DMS 273 (cell line): ENCODE measurements around the gene ZSCAN12.
"Not testable (repeated sequence)": the region's sequence is repeated elsewhere in the genome, so short reads cannot be mapped to it uniquely, and the experiment has no call there.

ENCODE experiments used
- DNase-seq: peaks from one replicate; lab custom pipeline; 2025; ENCODE audit not compliant: unreplicated experiment; lab: John Stamatoyannopoulos, UW

ZSCAN12 gene

DNA sequence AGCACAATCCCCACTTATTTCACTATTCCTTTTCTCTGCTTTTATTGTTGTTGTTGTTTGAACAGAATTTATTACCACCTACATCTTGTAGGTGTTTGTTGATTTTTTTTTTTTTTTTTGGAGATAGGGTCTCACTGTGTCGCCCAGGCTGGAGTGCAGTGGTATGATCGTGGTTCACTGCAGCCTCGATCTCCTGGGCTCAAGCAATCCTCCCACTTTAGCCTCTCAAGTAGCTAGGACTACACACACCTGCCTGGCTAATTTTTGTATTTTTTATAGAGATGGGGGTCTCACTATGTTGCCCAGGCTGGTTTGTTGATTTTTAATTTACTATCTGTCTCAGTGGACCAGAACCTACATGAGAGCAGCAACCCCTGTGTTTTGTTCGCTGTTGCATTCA, 3.6 kb downstream of the ZSCAN12 start:
- no peak for DNase-seq

DNA sequence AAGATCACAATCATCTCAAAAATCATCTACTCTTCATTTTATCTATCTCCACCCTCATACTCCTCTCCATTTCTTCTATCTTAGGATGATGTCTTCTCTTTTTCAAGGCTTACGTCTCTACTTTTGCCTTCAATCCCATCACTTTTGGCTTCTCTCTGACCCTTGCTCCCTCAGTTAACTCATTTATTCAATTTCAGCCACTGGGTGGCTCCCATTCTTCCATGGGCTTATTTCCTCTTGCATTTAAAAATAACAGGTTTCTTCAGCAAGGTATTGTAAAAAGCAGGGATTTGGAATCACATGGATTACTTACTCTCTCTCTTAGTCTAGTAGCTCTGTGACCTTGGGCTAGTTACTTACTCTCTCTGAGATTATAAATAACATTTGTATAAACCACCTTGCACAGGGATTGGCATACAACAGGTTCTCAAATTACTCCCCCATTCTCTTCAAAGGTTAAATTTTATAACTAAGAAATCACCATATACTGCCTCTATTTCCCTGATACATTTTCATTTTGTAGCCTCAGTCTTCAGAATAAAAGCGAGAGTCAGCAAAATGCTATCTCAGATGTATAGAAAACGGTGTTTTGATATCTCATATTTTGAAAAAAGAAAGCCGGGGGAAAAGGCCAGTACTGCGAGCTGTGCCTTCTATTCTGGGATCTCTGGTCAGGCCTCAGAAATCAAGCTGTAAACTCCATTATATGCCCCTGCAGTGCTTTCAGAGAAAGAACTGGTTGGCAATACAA, 5.5 kb downstream of the ZSCAN12 start:
- peak; percentile 34 for DNase-seq

DNA sequence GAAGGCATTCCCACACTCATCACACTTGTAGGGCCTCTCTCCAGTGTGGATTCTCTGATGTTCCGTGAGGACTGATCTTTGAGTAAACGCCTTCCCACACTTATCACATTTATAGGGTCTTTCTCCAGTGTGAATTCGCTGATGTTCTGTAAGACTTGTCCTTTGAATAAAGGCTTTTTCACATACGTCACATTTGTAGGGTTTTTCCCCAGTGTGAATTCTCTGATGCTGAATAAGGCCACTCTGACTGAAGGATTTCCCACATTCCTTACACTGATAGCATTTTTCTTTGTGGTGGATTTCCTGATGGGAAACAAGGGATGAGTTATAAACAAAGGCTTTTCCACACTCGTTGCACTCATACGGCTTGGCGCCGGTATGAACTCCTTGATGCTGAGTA, 8.9 kb downstream of the ZSCAN12 start:
- DNase-seq = no peak

DNA sequence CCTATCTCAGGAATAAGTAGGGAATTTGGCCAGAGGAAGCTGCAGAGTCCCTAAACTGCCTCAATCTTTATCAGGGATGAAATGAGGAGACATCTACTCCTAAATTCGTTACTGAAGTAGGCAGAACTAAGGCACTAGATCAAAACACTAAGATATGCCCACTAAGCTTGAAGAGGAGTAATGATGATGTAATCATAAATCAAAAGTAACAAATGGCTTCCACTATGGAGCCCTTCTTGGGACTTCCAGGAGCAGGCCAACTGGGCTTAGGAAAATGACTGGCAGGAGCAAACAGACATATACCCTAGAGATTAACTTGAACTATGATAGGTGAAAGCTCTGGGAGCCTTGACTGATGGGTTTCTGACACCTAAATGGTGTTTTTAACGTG, 15.4 kb downstream of the ZSCAN12 start:
- no peak for DNase-seq

DNA sequence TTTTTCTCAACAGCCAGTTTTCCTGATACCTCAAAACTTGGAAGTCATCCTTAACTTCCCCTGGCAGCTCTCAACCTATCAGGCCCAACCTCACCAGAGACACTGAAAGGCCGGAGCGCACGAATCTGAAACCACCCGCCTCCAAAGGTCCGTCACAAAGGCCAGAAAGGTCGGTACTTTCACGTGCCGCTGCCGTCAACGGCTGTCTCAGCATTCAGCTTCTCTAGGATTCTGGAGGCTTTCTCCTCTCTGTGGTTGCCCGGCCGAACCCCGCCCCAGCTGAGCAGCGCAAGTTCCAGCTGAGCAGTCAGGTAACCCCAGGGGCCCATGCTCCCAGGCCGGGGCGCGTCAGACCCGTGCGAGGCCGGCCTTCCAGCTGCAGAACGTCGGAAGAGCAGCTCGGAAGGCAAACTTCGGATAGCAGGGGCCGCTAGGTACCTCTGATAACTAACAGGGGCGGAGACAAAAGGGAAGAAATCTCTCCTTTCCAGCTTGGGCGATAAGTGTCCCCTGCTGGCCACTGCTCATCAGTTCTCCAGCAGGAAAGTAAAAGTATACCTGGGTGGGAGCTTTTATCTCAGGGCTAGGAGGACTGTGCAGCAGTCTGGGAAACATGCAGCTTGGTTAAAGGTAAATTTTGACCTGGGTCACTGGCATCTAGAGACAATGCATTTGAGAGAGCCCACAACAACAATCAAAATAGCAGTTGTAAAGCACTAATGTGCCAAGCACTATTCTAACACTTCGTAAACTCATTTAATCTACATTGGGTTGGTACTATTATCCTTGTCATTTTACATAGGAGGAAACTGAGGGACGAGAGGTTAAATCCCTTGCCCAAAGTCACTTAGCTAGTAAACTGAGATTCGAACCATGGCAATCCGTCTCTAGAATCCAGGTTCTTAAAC, 16.1 kb downstream of the ZSCAN12 start:
- peak; percentile 76 for DNase-seq

DNA sequence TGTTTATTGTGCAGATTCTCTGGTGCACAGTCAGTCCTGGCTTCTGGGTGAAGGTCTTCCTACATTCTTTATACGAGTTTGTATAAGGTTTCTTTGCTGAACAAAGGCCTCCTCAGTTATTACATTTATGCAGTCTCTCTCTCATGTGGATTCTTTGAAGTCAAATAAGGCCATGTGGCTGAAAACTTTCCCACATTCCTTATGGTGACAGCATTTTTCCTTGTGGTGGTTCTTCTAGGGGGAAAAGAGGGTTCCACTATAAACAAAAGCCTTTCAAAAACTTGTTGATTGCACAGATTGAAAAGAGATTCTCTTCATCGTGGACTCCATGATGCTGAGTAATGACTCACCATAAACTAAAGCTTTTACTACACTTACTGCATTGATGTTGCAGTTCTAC, 19.2 kb downstream of the ZSCAN12 start:
- no peak for DNase-seq

DNA sequence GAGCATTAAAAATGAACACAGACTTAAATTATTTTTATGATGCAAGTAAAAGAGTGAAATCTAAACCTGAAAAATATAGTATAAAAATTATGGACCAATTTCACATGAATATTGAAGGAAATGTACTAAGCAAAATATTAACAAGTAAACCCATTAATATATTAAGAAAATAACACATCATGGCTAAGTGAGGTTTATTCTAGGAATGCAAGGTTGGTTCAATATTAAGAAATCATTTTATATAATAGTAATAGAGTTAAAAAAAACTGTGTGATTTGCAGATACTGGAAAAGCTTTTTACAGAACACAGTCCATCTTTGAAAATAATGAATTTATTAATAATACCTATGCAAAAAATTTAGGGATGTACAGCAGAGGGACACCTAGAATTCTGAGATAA, 20.9 kb downstream of the ZSCAN12 start:
- no peak for DNase-seq

DNA sequence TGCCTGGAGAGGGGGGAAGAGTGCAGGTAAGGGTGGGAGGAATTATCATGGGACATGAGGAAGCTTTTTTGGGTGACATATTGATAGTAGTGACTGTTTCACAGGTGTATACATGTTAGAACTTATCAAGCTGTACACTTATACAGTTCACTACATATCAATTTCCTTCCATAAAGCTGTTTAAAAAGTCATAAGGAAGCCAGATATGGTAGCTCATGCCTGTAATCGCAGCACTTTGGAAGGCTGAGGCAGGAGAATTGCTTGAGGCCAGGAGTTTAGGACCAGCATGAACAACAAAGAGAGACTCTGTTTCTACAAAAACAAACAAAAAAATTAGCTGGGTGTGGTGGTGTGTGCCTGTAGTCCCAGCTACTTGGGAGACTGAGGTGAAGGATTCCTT, 21.7 kb downstream of the ZSCAN12 start:
- no peak for DNase-seq

DNA sequence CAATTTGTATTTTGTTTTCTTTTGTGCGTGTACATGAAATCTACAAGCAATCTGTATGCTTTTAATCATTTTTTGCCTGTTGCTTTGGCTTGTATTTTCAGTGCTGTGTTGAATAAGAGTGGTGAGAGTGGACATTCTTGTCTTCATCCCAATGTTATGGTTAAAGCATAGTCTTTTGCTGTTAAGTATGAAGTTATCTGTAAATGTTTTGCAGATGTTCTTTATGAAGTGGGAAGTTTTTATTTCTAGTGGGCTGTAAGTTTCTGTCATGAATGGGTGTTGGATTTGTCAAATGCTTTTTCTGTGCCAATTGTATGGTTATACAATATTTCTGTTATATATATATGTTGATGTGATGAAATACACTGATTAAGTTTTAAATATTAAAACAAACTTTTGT, 25.6 kb downstream of the ZSCAN12 start:
- DNase-seq = no peak

DNA sequence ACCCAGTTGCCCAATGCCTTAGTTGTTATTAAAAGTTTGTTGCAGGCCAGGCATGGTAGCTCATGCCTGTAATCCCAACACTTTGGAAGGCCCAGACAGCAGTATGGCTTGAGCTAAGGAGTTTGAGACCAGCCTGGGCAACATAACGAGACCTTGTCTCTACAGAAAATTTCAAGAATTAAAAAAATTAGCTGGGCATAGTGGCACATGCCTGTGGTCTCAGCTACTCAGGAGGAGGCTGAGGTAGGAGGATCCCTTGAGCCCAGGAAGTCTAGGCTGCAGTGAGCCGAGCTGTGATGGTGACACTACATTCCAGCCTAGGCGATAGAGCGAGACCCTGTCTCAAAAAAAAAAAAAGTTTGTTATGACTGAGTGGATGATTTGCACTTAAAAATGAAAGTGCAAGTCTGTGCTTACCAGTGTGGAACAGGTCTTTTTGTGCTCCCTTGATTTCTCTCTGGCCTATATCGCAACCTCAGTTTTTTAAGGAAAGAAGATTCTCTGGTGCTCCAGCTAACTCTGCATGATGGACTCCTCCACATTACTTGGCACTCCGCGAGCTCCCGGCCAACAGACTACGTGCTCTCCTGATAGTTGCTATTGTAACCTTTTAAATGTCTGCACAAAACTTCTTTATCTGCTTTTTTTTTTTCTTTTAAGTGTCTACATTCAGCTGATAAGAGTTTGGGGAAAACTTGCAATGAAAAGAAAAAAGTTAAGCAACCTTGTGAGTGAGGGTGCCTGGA, 27.7 kb downstream of the ZSCAN12 start:
- DNase-seq = no peak

DNA sequence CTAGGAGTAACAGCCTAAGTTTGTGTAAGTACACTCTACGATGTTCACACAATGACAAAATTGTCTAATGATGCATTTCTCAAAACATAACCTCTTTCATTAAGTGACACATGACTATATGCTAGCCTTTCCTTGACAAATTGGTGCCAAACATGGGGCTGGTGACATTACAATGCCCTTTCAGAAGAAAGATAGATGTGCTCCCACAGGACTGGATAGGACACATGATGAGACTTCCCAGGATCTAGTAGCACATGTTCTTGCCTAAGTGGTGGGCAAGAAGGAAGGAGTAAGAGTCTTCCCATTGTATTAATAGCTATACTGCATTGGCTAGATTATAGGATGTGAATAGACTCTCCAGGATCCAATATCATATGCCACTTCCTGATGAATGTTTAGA, 28.3 kb downstream of the ZSCAN12 start:
- no peak for DNase-seq

DNA sequence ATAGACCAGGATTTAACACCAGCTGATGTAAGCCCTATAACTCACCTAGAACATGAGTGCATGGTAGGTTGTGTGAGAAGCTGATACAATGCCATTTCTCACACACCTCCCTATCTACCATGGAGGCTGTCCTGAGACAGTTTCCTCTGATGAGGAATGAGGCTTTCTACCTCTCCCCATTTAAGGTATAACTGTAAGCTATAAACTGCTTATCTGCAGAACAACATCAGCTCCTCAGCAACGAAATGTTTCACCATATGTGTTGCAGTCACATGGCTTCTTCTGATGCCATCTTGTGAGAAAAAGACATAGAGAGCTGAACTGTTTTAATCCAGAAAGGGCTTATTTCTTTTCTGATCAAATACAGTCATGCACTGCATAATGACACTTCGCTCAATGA, 29.1 kb downstream of the ZSCAN12 start:
- DNase-seq = no peak

DNA sequence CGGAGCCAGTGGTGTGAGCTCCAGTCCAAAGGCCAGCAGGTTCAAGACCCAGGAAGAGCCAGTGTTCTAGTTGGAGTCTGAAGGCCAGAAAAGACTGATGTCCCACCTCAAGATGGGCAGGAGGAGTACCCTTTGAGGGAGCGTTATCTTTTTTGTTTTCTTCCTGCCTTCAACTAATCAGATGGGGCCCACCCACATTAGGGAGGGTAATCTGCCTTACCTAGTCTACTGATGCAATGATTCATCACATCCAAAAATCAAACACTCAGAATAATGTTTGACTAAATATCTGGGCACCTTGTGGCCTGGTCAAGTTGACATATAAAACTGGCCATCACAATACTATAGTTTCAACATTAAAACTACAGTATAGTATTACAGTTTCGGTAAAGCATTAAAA, 30.1 kb downstream of the ZSCAN12 start:
- no peak for DNase-seq

DNA sequence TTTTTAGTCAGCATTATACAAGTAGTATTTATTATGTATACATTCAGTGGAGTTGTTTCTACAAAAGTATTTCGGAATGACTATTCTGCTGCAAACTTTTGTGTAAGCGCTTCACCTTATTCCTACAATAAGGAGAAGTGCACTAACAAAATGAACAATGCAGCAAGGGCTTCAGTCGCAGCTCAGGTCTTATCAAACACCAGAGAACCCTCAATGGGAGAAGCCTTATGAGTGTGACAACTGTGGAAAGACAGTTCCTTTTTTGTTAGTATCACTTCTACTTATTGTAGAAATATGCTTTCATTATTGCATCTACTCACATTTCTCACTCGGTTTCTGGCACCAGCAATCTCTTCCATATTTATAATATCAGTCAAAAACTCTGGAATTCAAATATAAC, 31.0 kb downstream of the ZSCAN12 start:
- no peak for DNase-seq

DNA sequence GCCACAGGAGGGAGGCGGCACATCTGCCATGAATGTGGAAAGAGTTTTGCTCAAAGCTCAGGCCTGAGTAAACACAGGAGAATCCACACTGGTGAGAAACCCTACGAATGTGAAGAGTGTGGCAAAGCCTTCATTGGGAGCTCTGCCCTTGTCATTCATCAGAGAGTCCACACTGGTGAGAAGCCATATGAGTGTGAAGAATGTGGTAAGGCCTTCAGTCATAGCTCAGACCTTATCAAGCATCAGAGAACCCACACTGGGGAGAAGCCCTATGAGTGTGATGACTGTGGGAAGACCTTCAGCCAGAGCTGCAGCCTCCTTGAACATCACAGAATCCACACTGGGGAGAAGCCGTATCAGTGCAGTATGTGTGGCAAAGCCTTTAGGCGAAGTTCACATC, 34.0 kb downstream of the ZSCAN12 start:
- DNase-seq = not testable (repeated sequence)

DNA sequence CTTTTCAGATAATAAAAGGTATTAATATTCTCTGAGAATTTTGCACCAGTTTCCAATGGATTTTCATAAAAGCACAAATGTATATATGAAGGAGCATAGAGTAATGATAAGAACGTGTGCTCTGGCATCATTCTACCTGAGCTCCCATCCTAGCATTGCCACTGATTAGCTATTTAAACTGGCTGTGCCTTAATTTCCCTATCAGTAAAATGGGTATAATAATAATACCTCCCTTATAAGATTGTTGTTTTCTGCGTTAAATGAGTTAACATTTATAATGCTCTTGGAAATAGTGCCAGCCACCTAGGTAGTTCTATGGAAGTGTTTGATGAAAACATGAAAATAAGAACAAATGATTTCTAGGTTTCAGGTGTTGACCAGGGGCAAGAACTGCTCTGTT, 38.6 kb downstream of the ZSCAN12 start:
- DNase-seq = no peak

DNA sequence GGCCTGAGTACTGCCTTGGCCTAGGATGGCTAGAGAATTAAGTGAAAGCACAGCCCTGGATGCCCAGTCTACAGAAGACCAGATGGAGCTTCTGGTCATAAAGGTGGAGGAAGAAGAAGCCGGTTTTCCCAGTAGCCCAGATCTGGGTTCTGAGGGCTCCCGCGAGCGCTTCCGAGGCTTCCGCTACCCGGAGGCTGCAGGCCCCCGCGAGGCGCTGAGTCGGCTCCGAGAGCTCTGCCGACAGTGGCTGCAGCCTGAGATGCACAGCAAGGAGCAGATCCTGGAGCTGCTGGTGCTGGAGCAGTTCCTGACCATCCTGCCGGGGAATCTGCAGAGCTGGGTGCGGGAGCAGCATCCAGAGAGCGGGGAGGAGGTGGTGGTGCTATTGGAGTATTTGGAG, 40.0 kb downstream of the ZSCAN12 start:
- DNase-seq = not testable (repeated sequence)

DNA sequence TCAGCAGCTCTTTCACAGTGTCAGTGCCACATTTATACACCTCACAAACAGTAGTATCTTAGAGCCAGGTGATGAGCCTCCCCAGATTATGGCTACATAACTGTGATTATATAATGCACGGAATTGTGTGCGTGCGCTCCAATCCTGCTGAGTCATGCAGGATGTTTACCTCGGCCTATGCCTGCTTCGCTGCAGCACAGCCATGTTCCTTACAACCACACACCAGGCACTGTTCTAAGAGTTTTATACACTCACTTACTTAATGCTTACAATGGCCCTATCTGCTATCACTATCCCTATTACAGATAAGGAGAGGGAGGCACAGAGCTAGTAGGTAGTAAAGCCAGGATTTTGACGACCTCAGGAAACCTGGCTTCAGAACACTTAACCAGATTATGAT, 42.5 kb downstream of the ZSCAN12 start:
- no peak for DNase-seq

DNA sequence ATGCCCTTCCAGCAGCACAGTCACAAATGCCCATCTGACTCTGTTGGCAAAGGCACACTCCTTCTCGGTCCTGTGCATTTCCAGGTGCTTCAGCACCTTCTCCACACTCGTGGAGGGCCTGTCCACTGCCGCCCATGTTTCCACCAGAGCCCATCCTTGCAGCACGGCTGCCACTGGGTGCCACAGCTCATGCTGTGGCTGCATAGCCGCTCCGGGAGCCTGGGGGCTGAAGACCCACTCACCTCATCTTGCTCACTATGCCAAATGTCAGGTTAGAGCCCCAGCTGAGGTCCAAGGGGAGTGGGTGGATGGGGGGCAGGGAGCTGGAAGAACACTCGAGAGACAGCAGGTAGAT, 42.9 kb downstream of the ZSCAN12 start:
- no peak for DNase-seq

DNA sequence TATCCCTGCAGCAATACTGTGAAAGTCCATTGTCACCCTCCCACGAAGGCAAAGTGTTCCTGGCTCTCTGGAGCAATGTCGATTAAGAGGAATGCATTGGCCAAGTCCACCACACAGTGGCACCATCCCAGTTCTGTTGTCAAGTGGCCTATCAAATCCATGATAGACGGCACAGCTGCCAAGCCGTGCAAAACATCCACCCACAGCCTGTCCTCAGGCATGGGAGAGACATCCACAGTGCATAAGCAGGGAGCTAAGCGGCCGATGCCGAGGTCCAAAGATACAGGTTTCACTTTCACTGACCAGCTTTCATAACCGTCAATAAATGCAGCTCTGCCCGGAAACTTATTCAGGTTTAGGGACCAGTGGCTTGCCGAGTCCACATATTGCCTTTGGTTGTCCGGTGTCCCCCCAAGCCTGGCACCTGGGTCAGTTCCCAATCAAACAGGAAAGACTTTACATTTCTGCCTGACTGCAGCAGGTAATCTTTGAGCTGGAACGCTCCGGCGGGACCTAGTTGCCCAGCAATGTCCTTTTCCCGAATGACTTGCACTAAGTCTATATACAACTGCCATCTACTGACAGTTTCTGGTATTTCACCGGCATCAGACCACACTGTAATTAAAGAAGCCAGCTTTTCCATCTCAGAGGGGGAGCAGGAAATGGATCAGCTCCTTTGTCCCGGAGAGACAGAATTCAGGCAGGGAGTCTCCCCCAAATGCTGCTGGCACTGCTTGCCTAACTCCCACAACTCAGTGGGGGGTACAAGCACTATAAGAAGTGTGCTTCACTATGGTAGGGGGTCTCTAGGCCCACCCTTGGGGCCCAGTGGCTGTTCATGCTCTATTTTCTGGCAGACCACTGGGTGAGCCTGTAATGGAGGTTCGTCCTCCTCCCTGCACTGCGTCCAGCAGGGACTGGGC, 43.5 kb downstream of the ZSCAN12 start:
- DNase-seq = peak; percentile 92
